Ramos (cell line): ENCODE measurements around the gene WDFY3.
"Not testable (repeated sequence)": the region's sequence is repeated elsewhere in the genome, so short reads cannot be mapped to it uniquely, and the experiment has no call there.

Experiments
- in situ Hi-C: fragments of 300-500 bp; cut with MboI; formaldehyde crosslinking; loops from one replicate; pipeline ENCODE4 v1.14.3; 2022; ENCODE audit warnings: low sequenced_read_pairs; ENCODE audit not compliant: unreplicated experiment

WDFY3 gene

DNA sequence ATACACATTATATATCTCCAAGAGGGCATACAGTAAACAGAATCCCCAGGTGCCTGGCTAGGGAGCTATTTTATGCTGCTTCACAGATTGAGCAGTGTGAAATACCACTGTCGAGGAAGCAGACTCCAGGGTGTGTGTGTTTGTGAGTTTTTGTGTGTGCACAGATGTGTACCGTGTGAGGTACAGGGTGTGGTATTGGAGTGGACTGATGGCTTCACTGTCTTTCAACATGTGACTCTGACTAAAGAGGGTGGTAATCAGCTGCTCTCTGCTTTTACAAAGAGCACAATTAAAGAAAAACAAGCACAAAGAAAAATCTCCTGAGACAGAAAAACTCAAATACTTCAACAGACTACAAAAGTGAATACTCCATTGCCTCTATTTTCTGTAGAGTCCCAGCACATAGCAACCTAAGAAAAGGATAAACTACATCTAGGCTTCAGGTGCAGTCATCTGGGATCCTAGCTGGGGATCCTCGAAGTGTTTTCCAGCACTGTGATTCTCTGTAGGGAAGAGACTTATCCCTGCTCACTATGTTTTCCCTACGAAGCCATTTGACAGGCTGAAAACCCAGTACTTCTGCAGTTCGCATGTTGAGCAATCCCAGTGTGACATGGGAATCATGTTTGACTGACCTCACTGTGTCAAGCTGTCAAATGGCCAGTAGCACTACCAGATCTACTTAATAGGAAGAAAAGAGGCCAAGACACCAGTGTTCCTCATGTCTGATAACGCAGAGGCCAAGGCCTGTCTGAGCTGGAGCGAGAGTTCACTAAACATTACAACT, 283.2 kb downstream of the WDFY3 start:
- in situ Hi-C loops, result no loop called here

DNA sequence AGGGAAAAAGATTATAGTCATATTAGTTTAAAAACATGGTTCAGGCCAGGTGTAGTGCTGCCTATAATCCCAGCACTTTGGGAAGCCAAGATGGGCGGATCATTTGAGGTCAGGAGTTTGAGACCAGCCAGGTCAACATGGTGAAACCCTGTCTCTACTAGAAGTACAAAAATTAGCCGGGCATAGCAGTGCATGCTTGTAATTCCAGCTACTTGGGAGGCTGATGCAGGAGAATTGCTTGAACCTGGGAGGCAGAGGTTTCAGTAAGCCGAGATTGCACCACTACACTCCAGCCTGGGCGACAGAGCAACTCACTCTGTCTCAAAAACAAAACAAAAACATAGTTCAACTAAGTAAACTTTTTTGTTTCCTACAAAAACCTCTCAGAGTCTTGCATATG, 283.8 kb downstream of the WDFY3 start:
- in situ Hi-C loops, result not testable (repeated sequence)

- in situ Hi-C loops, result no loop called here
Observed at GRCh38 chr4:84681486-84682274, 284.8 kb downstream of the WDFY3 start.

- in situ Hi-C loops, result no loop called here
Observed at GRCh38 chr4:84680956-84681355, 285.5 kb downstream of the WDFY3 start.

GRCh38 chr4:84678976-84679744, 287.3 kb downstream of the WDFY3 start:
- in situ Hi-C loops, result no loop called here

DNA sequence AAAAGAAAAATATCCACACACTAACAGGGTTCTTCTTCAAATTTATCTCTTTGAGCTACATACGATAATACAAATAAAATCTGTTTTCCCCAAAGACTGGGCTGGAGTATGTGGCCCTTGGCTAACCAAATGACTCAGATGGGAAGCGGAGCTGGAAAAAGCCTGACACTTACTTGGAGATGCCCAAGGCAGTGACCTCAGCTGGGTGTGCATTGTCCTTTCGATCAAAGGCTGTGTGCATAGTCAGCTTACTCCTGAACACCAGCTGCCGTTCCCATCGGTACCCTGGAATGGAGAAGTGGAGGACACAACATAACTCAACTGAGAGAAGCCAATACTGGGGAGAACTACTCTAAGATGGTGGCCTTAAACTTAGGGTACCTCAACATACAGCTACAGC, 288.5 kb downstream of the WDFY3 start:
- in situ Hi-C loops, result no loop called here

DNA sequence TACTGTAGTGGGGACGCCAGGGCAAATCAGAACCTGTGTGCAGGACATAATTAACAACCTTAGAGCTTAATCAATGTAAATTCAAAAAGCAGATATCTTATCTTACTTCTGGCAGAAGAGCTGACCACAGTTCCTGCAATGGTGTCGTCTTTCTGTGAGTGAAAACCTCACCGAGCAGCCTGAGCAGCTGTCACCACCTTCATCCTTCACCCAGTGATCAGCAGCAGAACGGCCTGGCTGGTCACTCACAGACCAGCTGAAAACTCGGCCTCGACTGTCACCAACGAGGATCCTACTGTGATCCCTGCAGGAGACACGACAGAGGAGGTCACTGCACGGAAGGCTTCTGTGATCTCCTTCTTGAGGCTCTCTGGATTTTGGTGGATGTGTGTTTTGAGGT, 289.4 kb downstream of the WDFY3 start:
- in situ Hi-C loops, result no loop called here

- in situ Hi-C loops, result no loop called here
Observed at GRCh38 chr4:84673475-84674240, 292.8 kb downstream of the WDFY3 start.

- in situ Hi-C loops, result no loop called here
Observed at GRCh38 chr4:84672177-84672576, 294.3 kb downstream of the WDFY3 start.

DNA sequence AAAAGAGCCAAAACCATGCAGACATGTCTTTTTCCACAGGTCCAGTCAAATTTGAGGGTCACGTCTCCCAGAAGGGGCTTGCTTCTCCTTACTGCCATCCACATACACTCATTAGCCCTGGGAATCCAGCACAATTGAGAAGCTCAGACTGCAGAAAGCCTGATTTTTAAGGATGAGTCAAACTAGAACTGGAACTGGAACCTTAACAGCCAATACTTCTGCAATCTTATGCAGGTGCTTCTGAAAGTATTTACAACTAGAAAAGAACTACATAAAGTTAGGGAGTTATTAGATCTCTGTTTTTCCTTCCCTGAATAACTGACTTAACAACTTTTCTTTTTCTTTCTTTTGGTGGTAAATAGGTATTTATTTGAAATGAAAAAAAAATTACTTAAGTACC, 297.3 kb downstream of the WDFY3 start:
- in situ Hi-C loops, result no loop called here

DNA sequence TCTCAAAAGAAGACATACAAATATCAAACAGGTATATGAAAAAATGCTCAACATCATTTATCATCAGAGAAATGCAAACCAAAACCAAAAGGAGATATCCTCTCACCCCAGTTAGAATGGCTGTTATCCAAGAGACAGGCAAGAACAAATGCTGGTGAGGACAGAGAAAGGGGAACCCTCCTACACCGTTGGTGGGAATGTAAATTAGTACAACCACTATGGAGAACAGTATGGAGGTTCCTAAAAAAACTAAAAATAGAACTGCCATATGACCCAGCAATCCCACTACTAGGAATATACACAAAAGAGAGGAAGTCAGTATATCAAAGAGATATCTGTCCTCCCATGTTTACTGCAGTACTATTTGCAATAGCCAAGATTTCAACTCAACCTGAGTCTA, 300.1 kb downstream of the WDFY3 start:
- in situ Hi-C loops, result no loop called here

DNA sequence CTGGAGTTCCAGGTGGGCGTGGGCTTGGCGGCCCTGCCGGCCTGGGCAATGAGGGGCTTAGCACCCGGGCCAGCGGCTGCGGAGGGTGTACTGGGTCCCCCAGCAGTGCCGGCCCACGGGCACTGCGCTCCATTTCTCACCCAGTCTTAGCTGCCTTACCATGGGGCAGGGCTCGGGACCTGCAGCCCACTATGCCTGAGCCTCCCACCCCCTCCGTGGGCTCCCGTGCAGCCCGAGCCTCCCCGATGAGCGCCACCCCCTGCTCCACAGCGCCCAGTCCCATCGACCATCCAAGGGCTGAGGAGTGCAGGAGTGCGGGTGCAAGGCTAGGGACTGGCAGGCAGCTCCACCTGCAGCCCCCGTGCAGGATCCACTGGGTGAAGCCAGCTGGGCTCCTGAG, 301.7 kb downstream of the WDFY3 start:
- in situ Hi-C loops, result not testable (repeated sequence)

- in situ Hi-C loops, result no loop called here
Observed at GRCh38 chr4:84661191-84661939, 305.1 kb downstream of the WDFY3 start.

DNA sequence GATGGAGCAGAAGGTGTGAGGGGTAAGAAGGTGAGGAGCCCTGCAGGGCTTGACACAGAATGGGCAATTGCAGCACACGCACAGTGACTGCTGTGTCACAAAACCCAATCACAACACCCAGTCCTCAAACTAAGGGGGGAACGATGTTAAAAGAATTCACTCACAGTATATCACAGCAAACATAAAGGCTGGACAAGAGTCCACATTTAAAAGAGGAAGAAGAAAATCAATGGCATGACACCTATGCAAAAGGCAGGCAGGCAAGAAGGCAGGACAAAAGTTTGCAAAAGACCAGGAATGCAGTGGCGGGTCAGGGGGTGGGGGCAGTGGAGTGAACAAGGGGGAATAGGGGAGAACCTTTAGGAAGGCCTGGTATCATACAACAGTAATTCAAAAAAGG, 305.9 kb downstream of the WDFY3 start:
- in situ Hi-C loops, result no loop called here

DNA sequence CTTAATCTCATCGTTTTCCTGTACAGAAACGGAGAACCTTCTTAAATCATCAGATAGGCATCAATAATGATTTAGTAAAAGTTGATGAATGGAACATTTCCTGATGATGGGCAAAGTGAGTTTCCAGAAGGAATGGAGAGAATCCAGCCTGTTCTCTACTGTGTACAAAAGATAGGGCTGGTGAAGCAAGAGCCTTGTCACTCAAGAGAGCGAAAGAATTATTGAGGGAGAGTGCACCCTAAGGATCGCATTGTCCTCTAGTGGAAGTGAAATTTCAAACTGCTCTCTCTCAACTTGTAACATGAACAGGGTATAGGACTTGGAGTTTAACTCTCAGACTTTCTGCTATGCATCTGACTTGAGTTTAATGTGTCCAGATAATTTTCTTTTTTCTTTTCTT, 314.0 kb downstream of the WDFY3 start:
- in situ Hi-C loops, result no loop called here

GRCh38 chr4:84651499-84651898, 315.0 kb downstream of the WDFY3 start:
- in situ Hi-C loops, result no loop called here

DNA sequence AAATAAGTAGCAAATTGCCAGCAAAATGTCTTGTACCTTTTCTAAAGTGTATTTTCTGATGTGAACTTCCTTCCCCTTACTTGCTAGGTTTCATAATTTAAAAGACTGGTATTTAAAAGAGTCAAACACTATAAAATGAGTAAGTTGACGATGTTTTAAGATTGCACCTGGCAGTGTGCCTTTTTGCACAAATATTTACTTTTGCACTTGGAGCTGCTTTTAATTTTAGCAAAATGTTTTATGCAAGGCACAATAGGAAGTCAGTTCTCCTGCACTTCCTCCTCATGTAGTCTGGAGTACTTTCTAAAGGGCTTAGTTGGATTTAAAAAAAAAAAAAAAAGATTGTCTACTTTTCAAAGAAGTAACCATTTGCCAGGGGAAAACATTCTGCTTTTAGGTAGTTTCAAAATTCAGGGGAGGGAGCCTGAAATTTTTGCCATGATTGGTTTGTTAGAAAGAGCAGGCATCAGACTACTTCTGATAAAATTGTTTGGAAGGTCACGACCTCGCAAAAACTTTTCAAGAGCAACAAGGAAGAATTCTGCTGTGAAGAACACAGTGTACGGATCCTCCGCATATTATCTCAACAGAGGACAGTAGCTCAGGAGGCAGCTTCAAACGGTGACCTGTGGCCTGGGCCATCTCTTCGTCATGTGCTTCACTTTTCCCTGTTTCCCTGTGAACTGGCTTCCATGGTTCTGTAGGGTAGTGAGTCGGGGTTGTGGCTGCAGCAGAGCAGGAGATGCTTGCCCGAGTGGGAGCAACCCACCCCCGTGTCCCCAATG, 317.4 kb downstream of the WDFY3 start:
- in situ Hi-C loops, result no loop called here

GRCh38 chr4:84648178-84648577, 318.3 kb downstream of the WDFY3 start:
- in situ Hi-C loops, result no loop called here
